ENCODE results near the gene INTS12.

- TF ChIP-seq CTCF (IDR thresholded peaks at IDR 0.05) (no peak), POLR2A (IDR thresholded peaks at IDR 0.05) (no peak)
Observed at GRCh38 chr4:105698607-105699006, 9.9 kb downstream of the INTS12 start.

All from esophagus squamous epithelium (tissue), 4 donors.